ENCODE measurements around the gene DKKL1. TPM values are rescaled to one million over a fixed set of nuclear protein-coding genes. Genes with fewer than 3 reads are reported as not detected.

The DKKL1 gene
- total RNA-seq, 1 donor from 2014 or later, result not detected

GRCh38 chr19:49336482-49337266, 27.0 kb upstream of the DKKL1 start:
- intact Hi-C loops (cut with DNase I), result no loop called here
- no peaks in the 10 kb centered on the region for H3K9me3 ChIP-seq
- H3K27me3 ChIP-seq, result no peaks in the 10 kb centered on the region
- peaks cover 0 to 4% of the 10 kb centered on the region in 2 donors for H3K36me3 ChIP-seq
- peaks cover 6 to 14% of the 10 kb centered on the region in 2 donors for H3K4me1 ChIP-seq
- DNase-seq (ENCODE audit: low spot score in 2 of 2), result peak in 1 of 2 donors; percentile 56
- no peak for TF ChIP-seq CTCF (IDR thresholded peaks at IDR 0.05)
- H3K27ac ChIP-seq, result no peak overlapping the region
- H3K4me3 ChIP-seq, result no peak overlapping the region

GRCh38 chr19:49337267-49338022, 26.2 kb upstream of the DKKL1 start:
- peak in 1 of 2 donors; percentile 56 for DNase-seq (ENCODE audit: low spot score in 2 of 2)
- Histone ChIP-seq H3K4me3 (no peak overlapping the region), H3K9me3 (no peaks in the 10 kb centered on the region), H3K36me3 (peaks cover 3 to 9% of the 10 kb centered on the region in 2 donors), H3K27ac (no peak overlapping the region), H3K27me3 (no peaks in the 10 kb centered on the region), H3K4me1 (peaks cover 6 to 14% of the 10 kb centered on the region in 2 donors)
- TF ChIP-seq CTCF (IDR thresholded peaks at IDR 0.05), result no peak
- intact Hi-C loops (cut with DNase I), result no loop called here

GRCh38 chr19:49338023-49338677, 25.5 kb upstream of the DKKL1 start:
- peak overlapping the region; percentile 44 to 67 for H3K4me3 ChIP-seq
- H3K36me3 ChIP-seq, result peaks cover 10 to 12% of the 10 kb centered on the region in 2 donors
- H3K9me3 ChIP-seq, result no peaks in the 10 kb centered on the region
- H3K27ac ChIP-seq, result no peak overlapping the region
- peak in 1 of 2 donors; percentile 65 for DNase-seq (ENCODE audit: low spot score in 2 of 2)
- TF ChIP-seq CTCF (IDR thresholded peaks at IDR 0.05), result no peak
- H3K27me3 ChIP-seq, result no peaks in the 10 kb centered on the region
- intact Hi-C loops (cut with DNase I), result no loop called here
- H3K4me1 ChIP-seq, result peaks cover 6 to 14% of the 10 kb centered on the region in 2 donors

GRCh38 chr19:49338691-49339300, 24.9 kb upstream of the DKKL1 start:
- Histone ChIP-seq H3K27me3 (no peaks in the 10 kb centered on the region), H3K36me3 (peaks cover 13% of the 10 kb centered on the region in 2 donors), H3K4me3 (peak overlapping the region; percentile 44 to 67), H3K9me3 (no peaks in the 10 kb centered on the region), H3K27ac (peak overlapping the region; percentile 15 to 85), H3K4me1 (peaks cover 6 to 14% of the 10 kb centered on the region in 2 donors)
- TF ChIP-seq CTCF (IDR thresholded peaks at IDR 0.05), result no peak
- DNase-seq (ENCODE audit: low spot score in 2 of 2), result peak in 1 of 2 donors; percentile 80
- intact Hi-C loops (cut with DNase I), result loop anchor here (1.0 kb wide), 1 partner anchor 25 kb away; the partner anchor contains the start of gene DKKL1
